NCI-H1105 (cell line): ENCODE measurements around the gene LEPROT.
A peak's percentile ranks its signal among the peaks of the same experiment; 100 is the strongest.
"Not testable (repeated sequence)": the region's sequence is repeated elsewhere in the genome, so short reads cannot be mapped to it uniquely, and the experiment has no call there.

ENCODE experiments used
- DNase-seq: peaks from one replicate; lab custom pipeline; 2025; lab: John Stamatoyannopoulos, UW

Gene LEPROT, protein sequence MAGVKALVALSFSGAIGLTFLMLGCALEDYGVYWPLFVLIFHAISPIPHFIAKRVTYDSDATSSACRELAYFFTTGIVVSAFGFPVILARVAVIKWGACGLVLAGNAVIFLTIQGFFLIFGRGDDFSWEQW

DNA sequence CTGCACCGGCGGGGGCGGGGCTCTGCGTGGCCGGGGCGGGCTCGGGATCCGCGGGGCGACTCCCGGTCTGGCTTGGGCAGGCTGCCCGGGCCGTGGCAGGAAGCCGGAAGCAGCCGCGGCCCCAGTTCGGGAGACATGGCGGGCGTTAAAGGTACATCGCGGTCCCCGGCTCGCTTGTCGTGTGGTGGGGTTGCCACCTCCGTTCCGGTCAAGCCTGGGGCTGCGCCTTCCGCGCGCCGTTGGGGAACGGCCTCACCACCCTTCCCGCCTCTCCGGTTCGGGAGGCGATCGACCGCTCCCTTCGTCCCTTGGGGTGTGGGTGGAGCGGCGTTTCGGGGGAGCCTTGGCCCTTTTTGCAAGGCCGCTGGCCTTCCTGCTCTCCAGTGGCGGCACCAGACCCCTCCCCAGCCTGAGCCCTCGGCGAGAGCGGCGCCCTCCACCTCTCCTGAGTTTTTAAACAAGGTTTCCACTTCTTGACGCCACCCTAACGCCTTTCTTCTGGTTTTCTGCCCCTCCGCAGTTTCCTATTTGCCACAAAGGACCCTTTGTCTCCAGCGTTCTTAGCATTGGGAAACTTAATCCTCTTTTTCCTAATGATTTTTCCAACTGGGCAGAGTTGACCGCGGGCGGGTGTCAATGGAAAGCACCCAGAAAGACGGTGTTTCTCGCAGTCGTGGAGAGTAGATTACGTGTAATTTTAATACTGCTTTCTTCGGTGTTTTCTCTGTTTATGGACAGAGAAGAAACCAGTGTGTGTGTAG lies at the start of gene LEPROT, which contains the start of gene LEPR:
Gene LEPROT, plus strand, starts transcription at position 79 of the 761 bp plus-strand sequence. Its CDS starts 57 bp downstream, at position 136.
Gene LEPR, plus strand, starts transcription at position 79 of the 761 bp plus-strand sequence. CDS start 144,898 bp downstream, outside the sequence.
- peak; percentile 62 for DNase-seq

- DNase-seq: peak; percentile 34
These were observed 48.9 kb upstream of the LEPROT start for GRCh38 chr1:65371544-65371943.

DNA sequence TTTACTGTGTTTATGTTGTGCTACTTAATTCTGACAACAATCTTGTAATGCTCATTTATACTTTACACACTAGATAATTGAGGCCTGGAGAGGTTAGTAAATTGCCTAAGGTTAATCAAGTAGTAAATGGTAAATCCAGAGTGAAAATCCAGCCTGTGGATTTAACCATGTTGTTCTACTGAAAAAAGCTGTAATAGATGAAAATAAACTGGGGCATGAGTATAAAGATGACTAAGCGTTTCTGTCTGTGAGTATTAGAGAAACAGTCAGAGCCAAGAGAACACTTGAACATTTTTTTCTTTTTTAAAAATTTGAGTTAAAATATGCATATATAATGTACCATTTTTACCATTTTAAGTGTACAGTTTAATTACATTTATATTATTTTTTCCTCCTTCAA lies 47.9 kb upstream of the LEPROT start:
- DNase-seq: no peak

DNA sequence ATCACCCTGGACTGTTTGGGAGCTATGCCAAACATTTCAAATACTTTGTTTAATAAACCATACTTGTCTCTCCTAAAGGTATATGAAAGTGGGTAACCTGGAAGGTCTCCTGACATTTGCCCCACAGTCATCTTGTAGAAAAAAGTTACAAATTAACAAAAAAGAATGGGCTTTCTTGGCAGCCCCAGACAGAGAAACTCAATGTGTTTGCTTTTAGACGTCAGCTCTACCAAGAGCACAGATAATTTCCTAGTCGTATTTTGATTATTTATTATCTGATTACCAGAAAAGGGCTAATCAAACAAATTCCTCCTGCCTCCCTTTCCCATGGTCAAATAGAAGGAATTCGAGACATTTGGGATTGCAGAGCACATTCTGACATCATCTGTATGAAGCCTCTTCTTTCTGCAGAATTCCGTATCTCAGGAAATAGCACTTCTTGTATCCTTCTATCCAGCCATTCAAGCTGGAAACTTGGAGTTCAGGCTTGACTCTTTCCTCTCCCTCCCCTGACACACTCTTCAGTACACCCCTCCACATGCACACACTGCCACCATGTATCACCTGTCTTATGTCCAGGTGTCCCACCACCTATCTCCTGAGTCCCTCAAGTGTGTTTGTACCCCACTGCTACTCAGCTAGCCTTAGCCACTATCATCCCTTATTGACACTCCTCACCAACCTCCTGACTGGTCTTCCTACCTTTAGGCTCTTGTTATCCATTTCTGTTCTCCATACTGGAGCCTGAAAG lies 42.8 kb upstream of the LEPROT start:
- no peak for DNase-seq

DNA sequence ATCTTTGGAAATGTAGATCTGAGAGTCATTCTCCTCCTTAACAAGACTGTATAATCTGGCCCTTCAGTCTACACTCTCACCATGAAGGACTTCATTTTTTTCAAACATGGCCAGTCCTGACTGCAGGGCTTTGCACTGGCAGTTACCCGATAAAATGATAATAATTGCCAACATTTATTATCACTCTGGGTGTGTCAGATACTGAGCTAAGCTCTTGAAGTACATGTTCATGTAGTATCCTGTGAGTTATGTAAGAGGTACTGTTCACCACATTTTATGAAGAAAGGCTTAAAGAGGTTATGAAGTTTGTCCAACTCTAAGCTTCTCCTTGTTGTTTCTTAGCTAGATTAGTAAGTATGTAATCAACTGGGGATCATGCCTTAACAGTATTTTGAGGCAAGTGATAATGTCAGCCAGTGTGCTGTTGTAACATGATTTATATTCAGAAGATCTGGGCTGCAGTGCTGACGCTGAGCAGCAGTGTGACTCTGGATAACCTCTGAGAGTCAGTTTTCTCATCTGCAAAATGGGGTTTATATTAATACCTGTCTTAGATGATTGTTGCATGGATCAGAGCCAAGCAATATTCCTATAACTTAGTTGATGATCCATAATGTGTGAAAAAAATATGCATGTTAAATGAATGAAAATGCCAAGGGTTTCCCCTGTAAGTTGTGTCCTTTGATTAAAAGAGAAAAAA lies 42.1 kb upstream of the LEPROT start:
- DNase-seq: no peak

- DNase-seq: not testable (repeated sequence)
These were observed 36.0 kb upstream of the LEPROT start for GRCh38 chr1:65384426-65384825.

DNA sequence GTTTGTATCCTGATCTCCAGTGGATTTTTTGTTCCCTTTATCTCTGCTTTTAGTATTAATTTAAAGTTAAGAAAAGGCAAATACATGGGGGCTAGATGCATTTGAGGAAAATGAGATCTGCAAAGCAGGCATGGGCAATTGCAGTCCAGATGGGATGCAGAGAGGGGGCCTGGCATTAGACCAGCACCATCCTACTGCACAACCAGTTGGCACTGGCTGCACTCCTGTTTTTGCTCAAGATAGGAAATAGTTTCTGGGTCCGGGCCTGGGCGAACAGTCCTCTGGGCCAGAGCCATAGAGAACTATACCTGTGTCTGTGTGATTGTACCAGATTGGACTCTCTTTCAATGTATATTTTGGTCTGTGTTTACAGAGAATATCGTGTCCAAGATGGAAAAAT lies 34.0 kb upstream of the LEPROT start:
- no peak for DNase-seq

DNA sequence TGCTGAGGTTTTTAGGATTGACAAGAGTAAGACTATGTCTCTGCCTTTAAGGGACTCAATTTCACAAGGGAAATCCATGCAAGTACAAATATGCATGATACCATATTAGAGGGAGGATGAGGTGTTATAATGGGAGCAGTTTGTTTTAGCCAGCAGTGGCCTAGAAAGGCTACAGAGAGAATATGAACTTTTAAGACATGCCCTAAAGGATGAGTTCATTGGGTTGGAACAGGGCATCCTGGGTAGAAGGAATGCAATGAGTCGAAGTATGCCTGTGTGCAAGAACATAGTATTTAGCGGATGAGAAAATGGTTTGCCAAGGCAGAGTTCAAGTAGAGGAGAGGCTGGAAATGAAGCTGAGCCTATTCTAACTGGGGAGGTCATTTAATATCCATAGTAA lies 32.6 kb upstream of the LEPROT start:
- DNase-seq: no peak

GRCh38 chr1:65388908-65389695 lies 31.4 kb upstream of the LEPROT start:
- DNase-seq: no peak

DNA sequence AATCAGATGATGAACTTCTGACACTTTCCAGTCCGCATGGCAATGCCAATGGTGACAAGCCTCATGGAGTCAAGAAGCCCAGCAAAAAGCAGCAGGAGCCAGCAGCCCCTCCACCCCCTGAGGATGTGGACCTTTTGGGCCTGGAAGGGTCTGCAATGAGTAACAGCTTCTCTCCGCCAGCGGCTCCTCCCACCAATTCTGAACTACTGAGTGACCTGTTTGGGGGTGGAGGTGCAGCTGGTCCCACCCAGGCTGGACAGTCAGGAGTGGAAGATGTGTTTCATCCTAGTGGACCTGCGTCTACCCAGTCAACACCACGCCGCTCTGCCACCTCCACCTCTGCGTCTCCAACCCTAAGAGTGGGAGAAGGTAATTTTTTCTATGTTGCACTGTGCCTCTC lies 28.0 kb upstream of the LEPROT start:
- no peak for DNase-seq

- no peak for DNase-seq
These were observed 27.1 kb upstream of the LEPROT start for GRCh38 chr1:65393347-65393746.

DNA sequence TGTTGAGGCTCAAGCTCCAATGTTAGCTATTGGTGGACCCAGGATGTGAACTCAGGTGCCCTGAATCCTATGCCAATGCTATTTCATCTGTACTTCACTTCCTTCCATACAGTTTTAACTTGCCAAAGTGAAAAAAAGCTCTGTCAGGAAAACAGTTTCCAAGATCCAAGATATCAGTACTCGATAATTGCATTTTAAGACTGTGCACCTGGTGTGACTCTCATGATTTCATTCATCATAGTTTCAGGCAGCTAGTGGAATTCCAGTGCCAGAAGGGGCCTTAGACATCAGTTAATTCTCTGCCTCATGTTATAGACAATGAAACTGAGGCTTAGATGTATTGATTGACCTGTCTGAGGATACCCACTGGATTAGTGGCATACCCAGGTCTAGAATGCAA lies 26.5 kb upstream of the LEPROT start:
- no peak for DNase-seq

DNA sequence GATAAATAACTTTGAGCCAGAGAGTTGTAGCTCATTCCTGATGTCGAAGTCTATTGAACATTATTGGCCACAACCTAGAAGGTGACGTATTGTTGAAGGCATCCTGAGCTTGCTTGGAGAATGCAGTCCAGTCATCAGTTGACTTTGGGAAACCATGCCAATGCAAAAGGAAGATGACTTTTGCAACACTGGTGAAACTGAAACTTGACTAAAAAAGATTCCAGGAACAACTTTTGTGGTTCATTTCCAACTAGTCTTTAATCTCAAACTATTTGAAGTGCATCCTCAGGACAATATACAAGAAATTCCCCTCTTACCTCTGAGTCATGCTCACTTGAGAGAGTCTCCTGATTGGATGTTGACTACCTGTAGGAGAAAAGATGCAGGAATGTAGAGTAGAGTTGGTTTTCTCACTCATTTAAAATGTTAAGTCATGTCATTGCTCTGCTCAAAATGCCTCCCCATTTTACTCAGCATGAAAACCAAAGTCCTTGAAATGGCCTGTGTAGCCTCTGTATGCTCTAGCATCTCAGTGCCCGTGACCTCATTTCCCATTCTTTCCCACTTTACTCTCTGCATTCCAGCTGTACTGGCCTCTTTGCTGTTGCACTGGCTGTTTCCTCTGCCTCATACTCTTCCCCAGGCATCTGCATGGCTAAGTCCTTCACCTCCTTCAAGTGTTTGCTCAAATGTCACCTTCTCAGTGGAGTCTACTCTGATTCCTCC lies 24.4 kb upstream of the LEPROT start:
- no peak for DNase-seq

GRCh38 chr1:65398083-65398482 lies 22.4 kb upstream of the LEPROT start:
- no peak for DNase-seq

- DNase-seq: no peak
These were observed 21.5 kb upstream of the LEPROT start for GRCh38 chr1:65399003-65399402.

DNA sequence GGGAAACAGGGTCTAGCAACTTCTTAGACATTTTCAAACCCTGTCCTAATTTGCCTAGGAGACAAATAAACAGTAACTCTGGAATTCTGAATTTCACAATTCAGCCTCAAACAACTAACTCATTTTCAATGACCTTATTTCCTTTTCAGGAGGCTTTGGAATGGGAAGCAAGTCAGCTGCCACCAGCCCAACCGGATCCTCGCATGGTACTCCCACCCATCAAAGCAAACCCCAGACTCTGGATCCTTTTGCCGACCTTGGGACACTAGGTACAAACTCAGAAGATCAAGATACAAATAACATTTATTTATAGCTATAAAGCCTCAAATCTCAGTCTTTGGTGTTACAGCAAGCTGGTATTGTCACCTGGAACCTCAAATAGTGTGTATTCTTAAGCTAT lies 18.9 kb upstream of the LEPROT start:
- DNase-seq: no peak

GRCh38 chr1:65404941-65405340 lies 15.5 kb upstream of the LEPROT start:
- DNase-seq: no peak

DNA sequence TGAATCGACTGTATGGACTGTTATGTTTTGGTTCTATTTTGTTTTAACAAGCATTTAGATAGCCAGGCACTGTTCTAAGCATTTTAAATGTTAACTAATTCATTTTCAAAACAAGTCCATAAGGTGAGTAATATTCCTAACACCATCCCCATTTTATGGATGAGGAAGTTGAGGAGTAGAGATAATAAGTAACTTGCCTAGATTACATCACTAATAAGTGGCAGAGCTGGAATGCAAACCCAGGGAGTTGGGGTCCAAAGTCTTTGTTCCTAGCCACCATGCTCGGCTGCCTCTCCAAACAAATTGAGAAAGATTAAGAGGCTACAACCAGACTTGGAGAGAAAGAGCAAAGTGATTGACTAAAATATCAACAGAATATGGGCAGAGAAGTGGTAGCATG lies 12.6 kb upstream of the LEPROT start:
- no peak for DNase-seq

- DNase-seq: no peak
These were observed 11.2 kb upstream of the LEPROT start for GRCh38 chr1:65409314-65409713.

GRCh38 chr1:65409816-65410326 lies 10.6 kb upstream of the LEPROT start:
- DNase-seq: no peak
